B cell (primary cell): ENCODE measurements around the gene ADM5.

Experiments used
- EZH2 ChIP-seq: IDR thresholded peaks from 2 replicates; pipeline ENCODE4 v1.6.1; 2012; ENCODE audit warnings: borderline replicate concordance, low read depth, mild to moderate bottlenecking, moderate library complexity, low read length; ENCODE audit not compliant: insufficient read depth, poor library complexity, severe bottlenecking
- TF ChIP-seq, protein P1 (sequence below): fragments of 200-600 bp; IDR thresholded peaks from one replicate; pipeline ENCODE4 v1.8.0; 2022; ENCODE audit warnings: antibody characterized with exemption, mild to moderate bottlenecking

DNA sequence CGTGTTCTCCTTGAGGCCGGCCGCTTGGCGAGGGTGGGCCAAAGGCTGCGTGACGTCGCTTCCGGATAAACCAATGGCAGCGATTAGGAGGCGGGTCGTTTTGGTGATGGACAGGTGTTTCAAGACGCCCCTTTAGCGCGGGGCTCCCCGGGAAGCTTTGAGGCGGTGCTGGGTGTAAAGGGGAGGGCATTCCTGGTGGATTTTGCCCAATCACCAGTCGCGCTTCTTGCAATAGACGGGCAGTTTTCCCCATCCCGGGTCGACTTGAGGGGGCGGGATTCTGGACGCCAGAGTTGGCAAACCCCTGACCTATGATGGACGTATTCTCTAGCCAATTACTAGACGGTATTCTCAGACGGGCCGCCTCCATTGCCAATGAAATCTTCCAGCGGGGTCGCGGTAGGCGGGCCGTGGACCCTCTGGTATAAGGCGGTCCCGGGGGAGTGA is 12.6 kb upstream of the ADM5 start:
- no peak for TF ChIP-seq EZH2
- TF ChIP-seq, protein P1, sequence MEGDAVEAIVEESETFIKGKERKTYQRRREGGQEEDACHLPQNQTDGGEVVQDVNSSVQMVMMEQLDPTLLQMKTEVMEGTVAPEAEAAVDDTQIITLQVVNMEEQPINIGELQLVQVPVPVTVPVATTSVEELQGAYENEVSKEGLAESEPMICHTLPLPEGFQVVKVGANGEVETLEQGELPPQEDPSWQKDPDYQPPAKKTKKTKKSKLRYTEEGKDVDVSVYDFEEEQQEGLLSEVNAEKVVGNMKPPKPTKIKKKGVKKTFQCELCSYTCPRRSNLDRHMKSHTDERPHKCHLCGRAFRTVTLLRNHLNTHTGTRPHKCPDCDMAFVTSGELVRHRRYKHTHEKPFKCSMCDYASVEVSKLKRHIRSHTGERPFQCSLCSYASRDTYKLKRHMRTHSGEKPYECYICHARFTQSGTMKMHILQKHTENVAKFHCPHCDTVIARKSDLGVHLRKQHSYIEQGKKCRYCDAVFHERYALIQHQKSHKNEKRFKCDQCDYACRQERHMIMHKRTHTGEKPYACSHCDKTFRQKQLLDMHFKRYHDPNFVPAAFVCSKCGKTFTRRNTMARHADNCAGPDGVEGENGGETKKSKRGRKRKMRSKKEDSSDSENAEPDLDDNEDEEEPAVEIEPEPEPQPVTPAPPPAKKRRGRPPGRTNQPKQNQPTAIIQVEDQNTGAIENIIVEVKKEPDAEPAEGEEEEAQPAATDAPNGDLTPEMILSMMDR = no peak
